Measurements from ENCODE around the gene CSPG4.
"Not testable (repeated sequence)": the region's sequence is repeated elsewhere in the genome, so short reads cannot be mapped to it uniquely, and the experiment has no call there.

The CSPG4 gene

DNA sequence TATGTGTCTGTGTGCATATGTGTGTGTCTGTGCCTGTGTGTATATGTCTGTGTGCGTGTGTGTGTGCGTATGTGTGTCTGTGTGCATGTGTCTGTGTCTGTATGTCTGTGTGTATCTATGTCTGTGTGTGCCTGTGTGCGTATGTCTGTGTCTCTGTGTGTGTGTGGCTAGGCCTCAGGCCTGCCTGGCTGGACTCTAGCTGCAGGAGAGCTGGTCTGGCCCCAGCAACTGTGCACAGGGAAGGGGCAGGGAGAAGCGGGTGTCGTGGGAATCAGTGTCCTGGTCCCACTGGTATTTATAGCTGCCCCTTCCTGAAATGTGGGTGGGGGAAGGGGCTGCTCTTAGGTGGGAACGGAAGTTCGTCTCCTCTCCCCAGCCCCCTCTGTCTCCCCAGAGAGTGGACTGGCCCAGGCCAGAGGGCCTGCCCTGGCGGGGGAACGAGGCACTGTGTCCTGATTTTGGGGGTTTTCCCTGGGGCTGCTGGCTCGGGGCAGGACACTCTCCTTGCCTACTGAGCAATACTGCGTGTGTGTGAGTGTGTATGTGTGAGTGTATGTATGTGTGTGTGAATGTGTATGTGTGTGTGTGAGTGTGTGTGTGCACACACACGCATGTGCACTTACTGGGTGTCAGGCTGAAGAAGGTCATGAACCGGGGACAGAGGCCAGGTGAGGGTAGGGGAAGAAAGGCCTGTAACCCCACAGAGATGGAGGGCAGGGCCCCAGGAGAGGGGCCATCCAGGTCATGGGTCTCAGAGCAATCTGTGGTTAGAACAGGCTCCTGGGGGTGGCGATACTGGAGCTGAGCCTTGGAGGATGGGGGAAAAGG lies 6.6 kb downstream of the CSPG4 start:
- no peak for DNase-seq (ENCODE audit: low read depth in 1 of 2, low spot score in 1 of 2)

DNA sequence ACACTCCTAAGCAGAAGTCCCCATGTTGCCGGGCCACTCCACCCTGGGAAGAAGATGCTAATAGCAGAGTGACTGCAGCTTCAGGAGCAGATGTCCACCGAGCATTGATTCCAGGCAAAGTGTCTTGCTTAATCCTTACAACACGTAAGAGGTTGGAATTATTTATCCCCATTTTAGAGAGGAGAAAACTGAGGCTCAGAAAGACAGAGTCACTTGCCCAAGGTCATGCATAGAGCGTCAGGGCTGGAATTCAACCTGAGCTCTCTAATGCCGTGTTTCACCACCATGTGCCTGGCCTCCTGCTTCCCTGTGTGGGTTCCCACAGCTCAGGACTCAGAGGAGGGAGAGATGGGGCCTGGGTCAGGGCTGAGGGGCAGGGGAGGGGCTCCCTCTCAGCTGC lies 7.3 kb downstream of the CSPG4 start:
- not testable (repeated sequence) for DNase-seq (ENCODE audit: low read depth in 1 of 2, low spot score in 1 of 2)

DNA sequence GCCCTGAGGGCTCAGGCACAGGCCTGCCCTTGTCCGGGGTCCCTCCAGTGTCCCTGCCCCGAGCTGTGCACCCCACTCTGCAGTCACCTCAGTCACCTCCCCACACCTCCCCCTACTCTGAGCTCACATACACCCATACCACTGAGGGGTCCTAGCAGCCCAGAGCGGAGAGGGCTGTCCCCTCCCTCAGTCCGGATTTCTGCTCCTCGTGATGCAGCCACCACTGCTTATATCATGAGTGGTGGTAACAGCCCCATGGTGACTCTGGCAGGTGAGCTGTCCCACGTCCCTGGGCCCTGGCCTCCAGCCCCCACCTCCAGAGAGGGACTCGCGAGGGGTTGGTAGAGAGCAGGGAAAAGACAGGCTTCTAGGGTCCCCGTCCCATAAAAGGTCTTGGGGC lies 8.0 kb downstream of the CSPG4 start:
- no peak for DNase-seq (ENCODE audit: low read depth in 1 of 2, low spot score in 1 of 2)

DNA sequence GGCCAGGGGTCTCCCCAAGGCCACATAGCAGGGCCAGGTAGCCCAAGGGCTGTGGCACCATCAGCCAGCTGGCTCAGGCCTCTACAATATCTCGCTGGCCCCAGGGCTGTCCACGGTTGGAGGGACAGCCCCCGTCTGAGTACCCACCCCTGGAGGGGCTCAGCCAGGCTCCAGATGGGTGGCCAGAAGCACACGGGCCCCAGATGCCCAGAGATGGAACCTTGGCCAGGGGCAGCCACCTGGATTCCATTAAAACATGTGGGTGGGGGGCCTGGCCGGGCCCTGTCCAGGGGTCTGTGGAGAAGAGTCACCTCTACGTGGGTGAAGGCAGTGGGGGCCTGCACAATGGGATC lies 8.4 kb downstream of the CSPG4 start:
- DNase-seq (ENCODE audit: low read depth in 1 of 2, low spot score in 1 of 2) = no peak

DNA sequence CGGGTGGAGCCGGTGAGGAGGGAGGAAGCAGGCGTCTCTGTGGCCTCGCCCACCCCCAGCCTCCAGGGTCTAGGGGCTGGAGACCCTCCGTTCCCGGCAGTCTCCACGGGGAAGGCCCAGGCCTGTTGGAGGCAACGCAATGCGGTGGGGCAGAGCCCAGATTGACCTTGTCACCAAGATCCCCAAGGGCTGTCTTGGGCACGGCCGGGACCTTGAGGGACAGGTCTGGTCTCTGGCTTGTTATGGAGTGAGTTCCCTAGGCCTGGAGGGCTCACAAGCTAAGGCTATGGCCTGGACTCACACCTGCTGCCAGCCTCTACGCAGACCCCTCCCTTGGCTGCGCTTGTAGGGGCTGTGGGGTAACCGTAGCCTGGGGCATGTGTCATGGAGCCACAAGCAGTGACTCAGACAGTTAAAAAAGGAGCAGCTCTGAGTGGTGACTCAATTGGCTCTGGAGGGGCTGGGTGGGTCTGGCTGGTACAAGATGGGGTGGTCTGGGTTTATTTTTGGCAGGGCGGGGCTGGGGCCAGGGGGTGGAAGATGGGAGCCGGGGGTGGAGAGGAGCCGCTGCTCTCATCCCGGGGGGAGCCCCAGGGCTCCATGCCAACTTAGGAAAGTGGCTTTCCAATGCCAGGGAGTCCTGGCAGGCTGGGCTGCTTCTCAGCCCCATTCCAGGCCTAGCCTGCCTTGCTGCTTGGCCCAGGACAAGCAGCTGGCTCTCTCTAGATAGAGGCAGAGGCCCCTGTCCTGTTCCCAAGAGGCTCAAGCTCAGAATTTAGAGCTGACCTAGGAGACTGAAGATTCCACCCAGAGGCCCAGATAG lies 9.0 kb downstream of the CSPG4 start:
- not testable (repeated sequence) for DNase-seq (ENCODE audit: low read depth in 1 of 2, low spot score in 1 of 2)

DNA sequence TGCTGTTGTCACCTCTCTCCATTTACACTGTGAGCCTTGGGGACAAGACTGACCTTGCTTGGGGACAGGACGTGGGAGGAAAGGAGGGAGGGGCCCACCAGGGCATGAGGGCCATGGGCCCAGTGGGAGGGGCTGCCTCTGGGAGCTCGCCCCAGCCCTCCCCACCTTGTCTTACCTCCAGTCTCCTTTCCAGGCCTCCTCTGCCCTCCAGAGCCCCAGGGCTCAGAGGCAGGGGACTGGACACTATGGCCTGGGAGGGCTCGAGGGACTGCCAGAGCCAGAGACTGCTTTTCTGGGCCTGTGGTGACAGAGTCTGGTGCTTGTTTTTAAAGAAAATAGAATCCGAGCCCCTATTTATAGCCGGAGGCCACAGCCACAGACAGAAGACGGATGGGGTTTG lies 10.2 kb downstream of the CSPG4 start:
- DNase-seq (ENCODE audit: low read depth in 1 of 2, low spot score in 1 of 2) = no peak

DNA sequence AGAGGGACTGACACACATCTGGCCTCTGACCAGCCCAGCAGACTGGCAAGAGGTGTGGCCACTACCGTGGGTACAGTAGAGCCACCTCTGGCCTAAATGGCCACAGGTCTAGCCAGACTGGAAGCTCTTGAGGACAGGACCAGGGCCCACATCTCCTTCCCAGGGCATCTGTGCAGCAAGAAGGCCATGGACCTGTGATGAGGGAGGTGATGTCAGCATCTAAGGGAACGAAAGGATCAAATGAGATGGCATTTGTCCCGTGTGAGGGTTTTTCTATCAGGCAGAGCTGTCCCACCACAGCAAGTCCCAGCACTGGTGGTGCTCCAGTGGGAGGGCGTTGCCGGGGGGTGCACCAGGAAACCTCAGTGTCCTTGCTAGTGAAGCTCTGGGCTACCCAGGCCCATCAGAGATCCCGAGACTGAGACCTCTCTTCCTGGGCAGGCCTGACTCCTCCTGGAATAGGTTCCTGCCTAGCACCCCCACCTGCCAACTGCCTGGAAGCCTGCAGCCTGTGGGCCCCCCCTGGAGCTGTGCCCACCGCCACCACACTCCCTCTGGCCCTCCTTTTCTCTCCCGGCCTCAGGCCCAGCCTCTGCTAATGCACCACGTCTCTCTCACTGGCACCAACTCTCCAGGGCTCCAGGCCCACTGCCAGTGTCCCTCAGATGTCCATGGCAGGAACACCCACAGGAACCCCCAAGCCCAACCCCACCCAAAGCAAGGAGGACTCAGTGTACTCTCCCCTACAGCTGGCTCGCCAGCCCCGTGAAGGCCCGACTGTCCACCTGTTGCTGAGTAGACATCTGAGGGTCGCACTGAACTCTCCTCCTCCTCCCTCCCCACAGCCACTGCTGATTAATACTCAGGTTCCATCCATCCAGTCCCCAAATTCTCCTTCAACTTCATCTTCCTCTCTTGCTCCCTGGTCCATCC lies 11.3 kb downstream of the CSPG4 start:
- DNase-seq (ENCODE audit: low read depth in 1 of 2, low spot score in 1 of 2) = not testable (repeated sequence)

DNA sequence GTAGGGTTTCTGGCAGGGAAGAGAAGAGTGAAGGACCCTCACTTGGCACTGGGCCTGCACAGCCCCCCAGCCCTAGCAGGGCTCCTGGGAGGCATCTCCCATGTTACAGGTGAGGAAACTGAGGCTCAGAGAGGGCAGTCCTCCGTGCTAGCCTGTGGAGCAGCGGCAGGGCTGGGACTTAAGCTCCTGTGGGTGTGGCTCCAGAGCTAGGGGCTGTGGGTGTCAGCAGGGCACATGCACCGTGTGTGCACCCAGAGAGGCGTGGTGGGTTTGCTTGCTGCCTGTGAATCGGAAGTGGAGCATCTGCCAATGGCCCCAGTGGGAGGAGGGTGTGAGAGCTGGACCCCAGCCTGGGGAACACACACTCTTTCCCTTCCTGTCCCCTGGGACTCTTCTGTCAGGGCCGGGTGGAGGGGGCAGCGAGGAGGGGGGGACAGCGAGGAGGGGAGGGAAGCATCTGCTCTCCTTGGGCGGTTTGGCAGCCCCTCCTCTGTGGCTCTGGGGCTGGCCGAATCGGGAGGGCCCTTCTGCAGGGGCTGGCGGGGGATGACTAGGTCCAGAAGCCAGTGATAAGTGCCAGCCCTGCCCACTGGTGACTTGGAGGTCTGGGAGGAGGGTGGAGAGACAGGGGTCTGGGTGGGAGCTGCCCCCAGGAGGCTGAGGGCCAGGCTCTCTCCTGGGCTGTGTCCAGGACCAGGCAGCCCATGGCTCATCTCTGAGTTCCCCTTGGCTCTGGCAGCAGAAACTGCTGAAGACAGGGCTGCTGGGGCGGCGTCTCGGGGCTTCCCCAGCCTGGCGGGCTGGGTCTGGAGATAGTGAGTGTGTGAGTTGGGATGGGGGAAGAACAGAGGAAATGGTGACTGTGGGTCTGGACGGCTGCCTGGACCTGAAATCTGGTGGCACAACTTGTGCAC lies 12.4 kb downstream of the CSPG4 start:
- not testable (repeated sequence) for DNase-seq (ENCODE audit: low read depth in 1 of 2, low spot score in 1 of 2)

DNA sequence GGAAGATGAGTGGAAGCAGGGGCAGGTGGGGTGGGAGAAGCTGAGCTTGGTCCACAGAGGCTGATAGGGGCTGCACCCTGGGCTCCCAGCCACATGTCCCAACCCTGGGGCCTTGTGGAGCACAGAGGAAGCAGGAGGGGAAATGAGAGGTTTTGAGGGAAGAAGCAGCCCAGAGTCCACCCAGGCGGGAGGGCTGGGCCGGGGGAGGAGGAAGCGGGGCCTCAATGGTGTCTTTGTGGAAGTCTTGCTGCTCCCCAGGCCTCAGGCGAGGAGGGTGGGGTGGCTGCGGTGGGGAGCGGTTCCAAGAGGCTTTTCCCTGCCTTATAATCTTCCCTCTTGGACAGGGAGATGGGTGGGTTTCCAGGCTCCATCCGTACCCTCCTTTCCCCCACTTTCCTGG lies 13.1 kb downstream of the CSPG4 start:
- not testable (repeated sequence) for DNase-seq (ENCODE audit: low read depth in 1 of 2, low spot score in 1 of 2)

DNA sequence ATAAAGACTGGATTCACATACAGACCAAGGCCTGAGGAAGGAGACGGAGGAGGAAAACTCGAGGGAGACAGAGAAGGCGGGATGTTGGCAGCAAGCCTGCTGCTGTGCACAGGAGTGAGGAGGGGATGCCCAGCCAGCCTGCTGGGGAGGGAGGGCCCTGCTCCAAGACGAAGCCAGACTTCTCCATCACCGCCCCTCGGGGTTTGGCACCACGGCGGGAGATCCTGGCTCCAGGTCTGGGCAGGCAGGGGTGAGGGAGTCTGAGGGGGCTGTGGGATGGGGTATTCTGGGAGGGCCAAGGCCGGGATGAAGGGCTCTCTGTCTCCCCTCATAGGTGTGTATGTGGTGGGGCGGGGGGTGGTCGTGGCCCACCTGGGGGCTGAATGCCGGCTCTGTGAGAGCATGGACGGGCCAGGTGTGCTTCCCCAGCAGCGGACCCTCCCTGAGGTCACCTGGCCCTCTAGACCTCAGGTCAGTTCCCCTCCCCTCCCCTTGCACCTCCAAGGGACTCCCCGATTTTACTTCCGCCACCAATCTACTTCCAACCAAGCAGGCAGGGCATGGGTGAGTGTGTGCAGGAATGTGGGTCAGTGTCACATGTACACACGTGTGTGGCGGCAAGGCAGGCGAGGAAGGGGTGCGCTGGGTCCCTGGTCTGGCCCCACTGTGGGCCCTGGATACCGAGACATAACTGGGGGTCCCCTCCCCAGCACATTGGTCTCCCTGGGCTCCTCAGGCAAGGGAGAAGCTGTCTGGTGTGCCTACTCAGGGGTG lies 14.5 kb downstream of the CSPG4 start:
- not testable (repeated sequence) for DNase-seq (ENCODE audit: low read depth in 1 of 2, low spot score in 1 of 2)

DNA sequence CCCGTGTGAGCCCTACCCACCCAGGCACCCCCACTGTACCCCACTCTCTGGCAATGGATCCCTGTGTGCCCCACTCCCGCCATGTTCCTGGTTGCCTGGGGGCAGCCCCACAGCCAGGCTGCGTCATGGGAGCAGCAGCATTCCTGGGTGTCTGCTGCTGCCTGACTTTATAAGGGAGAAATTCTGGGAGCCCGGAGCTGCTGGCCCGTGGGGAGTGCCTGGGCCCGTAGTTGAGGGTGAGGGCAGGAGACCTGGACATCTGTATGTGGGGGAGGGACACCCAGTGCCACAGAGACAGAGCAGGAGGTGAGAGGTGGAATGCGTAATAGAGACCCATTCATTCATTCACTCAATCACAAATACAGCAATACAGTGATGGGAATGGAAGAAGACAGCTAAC lies 15.1 kb downstream of the CSPG4 start:
- no peak for DNase-seq (ENCODE audit: low read depth in 1 of 2, low spot score in 1 of 2)

DNA sequence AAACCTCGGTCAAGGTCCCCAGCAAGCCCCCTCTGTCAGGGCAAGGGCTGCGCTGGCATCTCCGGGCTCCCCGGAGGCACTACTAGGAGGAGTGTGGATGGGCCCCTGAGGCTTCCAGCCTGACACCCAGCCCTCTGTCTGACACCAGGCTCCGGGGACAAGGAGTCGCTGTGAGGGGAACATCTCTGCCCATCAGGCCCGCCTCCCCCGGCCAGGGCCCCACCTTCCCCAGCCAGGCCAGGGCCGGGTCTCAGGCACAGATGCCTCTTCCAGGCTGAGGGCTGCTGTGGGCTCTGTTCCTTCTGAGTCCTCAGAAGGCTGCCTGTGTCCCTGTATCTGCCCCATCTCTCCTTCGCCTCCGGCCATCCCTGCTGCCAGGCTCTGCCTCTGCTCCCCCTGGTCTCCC lies 15.8 kb downstream of the CSPG4 start:
- no peak for DNase-seq (ENCODE audit: low read depth in 1 of 2, low spot score in 1 of 2)

DNA sequence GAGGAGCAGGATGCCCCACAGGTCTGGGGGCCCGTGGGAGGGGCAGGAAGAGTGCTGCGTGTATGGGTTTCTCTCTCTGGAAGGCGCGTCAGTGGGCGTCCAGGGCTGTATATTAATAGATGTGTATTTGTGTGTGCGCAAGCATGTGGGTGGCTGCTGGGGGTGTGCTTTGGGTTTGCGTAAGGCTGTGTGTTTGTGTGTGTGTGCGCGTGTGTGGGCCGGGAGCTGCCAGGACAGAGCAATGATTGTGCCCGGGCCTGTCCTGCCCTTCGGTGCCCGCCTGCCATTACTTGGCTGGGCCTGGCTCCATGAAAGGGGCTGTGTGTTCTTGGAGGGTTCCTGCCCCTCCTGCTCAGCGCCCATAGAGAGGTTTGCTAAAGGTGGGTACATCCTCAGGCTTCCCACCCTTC lies 16.3 kb downstream of the CSPG4 start:
- no peak for DNase-seq (ENCODE audit: low read depth in 1 of 2, low spot score in 1 of 2)

DNA sequence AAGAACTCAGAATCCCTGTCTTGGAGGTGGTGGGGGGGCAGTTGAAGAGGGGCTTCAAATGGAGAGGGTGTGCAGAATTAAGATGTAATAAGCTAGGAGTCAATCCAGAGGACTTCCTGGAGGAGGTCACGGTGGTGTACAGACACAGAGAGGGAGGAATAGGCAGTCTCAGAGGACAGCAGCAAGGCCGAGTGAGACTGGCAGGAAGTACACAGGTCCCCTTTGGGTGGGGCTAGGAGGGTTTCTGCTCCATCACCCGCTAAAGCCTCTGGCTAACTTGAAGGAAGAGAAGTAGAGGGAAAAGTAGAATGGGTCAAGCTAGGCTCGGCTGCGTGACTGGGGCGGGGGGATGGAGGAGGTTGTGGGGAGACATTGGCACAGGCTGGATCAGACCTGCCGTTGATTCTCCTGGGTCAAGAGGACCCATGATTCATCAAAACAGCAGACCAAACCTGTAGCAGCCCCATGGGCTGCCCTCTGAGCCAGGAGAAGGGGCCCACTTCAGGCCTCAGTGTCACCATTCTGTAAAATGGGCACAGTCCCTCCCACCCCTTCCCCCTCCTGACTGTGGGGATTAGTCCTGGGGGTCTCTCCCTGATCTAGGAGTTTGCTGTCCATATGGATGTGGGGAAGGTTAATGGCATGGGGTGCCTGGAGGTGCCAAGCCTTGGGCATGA lies 16.9 kb downstream of the CSPG4 start:
- no peak for DNase-seq (ENCODE audit: low read depth in 1 of 2, low spot score in 1 of 2)

DNA sequence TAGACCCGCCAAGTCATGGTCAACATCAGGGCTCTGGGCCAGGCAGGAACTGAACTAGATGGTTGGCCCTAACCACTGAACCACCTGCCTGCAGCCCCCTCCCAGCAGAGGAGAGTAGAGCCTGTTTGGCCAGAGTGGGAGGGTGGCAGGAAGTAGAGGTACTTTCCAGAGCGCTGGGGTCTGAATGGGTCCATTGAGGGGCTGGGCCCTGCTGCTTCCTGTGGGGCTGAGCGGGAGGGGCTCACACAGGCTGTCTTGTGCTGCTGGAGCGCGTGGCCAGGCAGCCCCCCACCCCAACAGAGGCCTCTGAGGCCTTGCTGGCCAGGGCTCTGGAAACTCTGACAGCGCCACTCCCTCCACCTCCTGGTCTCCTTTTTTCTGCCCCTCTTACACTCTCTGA lies 17.4 kb downstream of the CSPG4 start:
- DNase-seq (ENCODE audit: low read depth in 1 of 2, low spot score in 1 of 2) = no peak

DNA sequence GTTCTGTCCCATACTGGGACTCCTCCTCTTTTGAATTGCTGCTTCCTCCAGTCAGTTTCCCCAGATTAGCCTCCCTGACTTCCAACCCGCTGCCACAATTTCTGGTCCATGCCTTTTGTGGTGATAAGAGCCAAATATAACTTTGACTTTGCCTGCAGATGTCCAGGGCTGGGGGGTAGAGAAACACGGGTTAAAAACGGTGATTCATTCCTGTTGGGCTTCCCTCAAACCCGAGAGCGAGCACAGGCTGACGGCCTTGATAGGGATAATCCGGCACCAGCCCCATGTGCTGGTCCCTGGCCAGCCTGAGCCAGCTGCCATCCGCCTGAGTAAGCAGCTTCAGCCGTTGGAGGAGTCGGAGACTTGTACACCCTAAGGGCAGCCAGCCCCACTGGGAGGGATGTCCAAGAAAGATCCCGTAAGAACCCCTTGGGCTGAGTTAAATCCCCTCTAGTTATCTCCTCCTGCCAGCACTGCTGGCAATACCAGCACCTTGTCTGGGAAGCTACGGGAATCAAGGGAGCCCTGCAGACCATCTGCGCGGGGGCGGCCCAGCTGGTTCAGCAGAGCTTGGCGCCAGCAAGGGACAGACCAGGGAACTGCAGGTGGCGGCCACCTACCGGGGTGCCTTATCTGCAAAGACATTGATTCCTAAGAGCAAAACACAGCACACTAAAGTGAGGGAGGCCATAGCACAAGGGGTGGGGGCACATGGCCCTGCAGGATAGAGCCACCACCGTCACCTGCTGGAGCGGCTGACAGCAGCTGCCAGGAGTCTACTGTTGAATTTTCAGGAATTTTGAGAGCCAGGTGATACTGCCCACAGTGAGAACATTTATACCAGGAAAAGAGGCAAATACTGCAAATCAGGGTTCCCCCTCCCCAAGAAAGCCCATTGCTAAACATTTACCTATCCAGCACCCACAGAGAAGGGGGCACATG lies 18.1 kb downstream of the CSPG4 start:
- no peak for DNase-seq (ENCODE audit: low read depth in 1 of 2, low spot score in 1 of 2)

DNA sequence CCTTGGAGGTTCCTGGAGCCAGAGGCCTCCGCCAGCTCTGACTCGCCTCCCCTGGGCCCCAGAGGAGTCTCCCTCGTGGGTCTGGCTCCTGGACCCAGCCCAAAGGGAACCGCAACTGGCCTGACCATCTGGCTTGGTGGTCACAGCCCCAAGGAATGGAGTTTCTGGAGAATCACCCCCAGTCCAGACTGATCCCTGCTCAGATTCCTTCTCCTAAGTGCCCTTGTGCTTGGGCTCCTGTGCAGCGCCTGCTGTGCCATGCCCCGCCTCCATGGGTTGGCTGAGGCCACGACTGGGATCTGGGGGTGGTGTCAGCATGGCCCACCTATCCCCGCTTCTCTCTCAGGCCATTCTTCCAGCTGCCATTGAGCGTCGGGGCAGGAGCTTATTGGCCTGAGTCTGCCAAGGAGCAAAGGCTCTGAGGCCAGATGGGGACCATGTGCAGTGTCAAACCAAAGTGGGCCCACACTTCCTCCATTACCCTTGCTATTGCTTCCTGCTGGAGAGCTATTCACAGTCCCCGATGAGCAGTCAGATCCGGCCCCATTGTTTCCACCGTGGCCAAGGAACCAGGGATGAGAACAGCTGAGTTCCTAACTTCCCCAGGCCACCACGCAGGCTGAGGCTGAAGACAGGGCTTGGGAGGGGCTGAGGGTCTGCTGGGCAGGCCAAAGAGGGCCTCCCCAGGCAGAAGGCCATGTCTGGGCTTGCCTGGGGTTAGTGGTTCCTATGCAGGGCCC lies 19.0 kb downstream of the CSPG4 start:
- DNase-seq (ENCODE audit: low read depth in 1 of 2, low spot score in 1 of 2) = no peak

Data from activated CD4-positive, alpha-beta T cell treated with anti-CD3 and anti-CD28 coated beads, Interleukin-2, amount 50 U/mL, for 24 hours (primary cell).